Stimulated activated CD8-positive, alpha-beta memory T cell treated with anti-CD3 and anti-CD28 coated beads, Interleukin-15, amount 100 ng/mL, for 48 hours (primary cell): ENCODE data around the gene ATF7.
A peak's percentile ranks its signal among the peaks of the same experiment; 100 is the strongest.

Experiments
- DNase-seq, 2 donors: peaks; one replicate each; pipeline ENCODE4 v3.0.0-alpha.2; 2020; ENCODE audit warnings: low read depth in 2 of 2

Gene ATF7

DNA sequence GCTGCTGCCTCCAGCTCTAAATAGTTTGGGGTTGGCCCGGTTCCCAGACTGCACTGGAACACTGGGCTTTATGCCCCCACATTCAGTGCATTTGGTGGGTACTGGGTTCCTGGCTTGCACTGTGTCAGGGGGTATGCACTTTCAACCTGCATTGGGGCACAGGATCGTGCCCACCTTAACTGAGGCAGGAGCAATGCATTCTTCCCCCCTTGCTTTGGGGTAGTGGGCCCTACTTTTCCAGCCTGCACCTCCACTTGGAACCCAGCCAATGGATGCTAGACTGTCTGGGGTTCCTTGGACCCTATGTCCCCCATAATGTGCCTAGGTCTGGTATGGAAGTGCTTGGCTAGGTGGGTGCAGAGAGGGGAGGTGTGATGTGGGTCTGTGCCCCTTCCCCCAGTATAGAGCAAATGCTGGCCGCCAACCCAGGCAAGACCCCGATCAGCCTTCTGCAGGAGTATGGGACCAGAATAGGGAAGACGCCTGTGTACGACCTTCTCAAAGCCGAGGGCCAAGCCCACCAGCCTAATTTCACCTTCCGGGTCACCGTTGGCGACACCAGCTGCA lies 124.5 kb downstream of the ATF7 start:
- no peak for DNase-seq

DNA sequence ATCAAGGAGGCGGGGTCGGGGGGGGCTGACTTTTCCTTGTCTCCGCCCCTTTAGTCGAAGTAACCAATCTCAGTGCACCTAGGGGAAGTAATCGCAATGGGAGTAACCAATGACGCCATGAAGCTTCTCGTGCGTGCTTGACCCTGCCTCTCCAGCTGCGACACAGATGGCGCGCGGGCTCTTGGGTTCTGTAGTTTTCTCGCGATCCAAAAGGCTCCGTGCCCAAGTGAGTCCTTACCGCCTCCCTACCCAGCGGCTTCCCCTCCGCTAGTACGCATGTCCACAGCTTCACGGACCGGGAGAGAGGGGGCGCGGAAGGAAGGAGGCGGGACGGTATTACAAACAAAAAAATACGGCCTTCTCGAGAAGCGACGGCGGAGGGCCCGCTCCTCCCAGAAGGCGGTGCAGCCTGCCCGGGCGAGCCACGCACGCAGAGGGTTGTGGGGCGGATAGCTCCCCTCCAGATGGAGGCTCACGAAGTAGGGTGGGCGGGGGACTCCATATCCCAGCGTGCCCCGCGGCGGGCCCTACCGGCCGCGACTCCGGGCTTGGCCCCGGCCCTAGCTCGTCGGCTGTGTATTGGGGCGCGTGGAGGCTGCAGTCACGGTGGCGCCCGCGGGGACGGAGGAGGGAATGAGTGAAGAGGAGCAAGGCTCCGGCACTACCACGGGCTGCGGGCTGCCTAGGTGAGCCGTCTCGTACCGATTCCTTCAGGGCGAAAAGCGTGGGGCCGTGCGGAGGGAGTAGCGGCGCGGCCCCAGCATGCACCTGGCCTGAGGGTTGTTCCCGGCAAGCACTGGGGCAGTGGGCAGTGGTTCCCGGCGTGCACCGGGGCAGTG lies 125.2 kb downstream of the ATF7 start, which contains the start of gene TARBP2:
Gene TARBP2, plus strand, starts transcription at position 508 of the 839 bp plus-strand sequence. Its CDS starts 126 bp downstream, at position 634.
- DNase-seq: peak; percentile 94 to 96

DNA sequence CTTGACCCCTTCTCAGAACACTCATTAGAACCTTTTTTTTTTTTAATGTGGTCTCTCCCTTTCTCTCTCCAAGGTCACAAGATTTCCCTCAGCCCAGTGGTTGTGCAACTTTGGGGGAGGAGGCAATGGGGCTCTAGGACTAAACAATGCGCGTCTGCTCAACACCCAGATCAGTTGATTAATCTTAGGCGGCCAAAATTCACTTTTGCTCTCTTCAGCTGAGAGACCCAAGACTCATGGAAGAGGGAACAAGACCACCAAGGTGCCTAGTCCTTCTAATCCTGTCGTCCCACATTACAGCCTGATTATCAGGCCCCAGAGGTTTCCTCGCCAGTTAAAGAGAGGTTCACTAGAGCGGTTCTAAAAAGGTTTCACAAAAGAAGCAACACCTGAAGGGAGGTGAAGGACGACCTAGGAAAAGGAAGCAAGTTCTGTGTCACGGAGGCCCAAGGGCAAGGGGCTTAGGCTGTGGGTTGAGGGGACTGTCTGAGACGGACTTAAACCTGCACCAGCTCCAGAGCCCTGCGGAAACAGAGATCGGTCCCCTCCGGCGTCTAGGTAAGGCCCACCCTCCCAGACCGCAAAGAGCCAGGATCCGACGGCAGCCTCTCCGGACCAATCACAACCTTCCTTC lies 125.9 kb downstream of the ATF7 start:
- DNase-seq: no peak

DNA sequence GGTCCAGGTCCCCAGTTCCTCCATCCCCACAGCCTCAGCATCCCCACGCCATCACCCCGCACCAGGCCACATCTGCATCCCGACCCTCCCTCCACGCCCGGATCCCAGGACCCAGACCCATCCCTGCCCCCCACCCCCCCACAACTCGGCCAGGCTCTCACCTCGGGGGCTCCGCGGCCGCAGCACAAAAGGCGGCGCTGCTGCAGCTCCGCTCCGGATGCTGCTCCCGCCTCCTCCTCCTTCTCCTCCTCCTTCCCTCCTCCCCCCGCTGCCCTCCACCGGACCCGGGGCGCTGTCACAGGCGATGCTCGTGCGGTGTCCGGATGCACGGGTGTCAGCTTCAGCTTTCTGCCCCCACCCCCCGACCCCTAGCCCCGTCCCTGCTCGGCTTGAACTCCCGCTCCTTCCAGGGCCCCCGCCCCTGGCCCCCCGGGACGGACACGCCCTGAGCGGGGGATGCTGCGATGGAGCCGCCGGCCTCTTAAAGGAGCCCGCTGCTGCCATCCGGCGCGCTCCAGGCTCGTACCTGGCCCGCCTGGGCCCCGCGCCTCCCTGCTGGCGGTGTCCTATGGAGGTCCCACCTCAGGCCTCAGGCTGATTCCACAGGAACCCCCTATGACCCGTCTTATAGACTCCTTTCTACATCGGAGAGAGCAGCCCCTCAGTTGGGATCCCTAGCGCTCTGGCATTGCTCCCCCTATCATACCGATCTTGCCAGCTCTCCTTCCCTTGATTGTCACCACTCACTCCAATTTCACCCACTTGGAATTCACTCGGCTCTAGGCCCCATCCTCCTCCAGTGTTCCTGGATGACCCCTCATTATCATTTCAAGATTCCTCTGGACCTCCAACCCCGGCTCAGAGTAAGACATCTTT lies 126.7 kb downstream of the ATF7 start, which contains the start of gene MAP3K12:
Gene MAP3K12, minus strand, starts transcription at position 193 of the 876 bp plus-strand sequence. CDS start 12,067 bp downstream, outside the sequence.
- DNase-seq: peak; percentile 42 to 49

DNA sequence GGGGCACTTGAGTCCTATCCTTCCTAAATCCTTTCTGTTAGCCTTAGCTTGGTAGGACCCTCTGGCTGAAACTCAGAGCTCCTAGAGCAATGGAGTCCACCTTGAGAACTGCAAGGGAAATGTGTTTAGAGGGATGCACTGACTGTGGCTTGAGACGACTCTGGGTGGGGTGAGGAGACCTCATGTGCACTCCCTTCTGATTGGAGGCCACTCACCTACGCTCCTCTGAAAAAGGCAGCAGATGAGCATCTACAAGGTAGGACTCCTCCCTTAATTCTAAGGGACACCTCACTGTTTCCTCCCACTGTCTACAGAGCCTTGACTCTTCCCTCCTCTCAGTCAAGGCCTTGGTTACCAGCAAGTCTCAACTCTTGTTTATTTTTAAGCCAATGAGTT lies 127.9 kb downstream of the ATF7 start:
- no peak for DNase-seq

DNA sequence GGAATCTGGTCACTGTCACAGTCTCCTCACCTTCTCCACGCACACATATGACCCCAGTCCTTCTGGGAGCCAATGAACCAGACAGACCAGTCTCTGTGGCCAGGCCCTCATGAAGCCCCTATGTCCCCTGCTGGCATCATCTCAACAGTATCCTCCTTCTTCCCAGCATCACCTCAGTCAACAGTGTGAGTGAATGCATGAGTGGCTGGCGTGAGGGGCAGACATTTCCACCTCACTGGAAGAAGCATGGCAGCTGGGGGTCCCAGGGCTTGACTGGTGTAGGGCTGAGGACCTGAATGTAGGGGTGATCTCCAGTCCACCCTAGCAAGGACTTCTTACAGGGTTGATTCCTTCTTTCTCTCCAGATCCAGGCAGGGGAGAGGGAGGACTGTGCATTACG lies 128.7 kb downstream of the ATF7 start:
- DNase-seq: no peak

DNA sequence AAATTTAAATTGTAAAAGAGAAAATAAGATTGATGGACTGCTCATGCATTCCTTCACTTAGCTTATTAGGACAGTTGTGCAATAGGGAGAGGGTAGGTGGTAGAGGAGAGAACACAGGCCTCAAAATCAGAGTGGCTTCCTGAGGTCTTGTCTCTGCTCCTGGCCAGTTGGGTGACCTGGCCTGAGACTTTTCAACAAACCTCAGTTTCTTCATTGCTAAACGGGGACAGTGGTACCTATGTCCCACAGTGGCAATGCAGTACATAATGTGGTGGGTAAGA lies 129.5 kb downstream of the ATF7 start:
- no peak for DNase-seq

DNA sequence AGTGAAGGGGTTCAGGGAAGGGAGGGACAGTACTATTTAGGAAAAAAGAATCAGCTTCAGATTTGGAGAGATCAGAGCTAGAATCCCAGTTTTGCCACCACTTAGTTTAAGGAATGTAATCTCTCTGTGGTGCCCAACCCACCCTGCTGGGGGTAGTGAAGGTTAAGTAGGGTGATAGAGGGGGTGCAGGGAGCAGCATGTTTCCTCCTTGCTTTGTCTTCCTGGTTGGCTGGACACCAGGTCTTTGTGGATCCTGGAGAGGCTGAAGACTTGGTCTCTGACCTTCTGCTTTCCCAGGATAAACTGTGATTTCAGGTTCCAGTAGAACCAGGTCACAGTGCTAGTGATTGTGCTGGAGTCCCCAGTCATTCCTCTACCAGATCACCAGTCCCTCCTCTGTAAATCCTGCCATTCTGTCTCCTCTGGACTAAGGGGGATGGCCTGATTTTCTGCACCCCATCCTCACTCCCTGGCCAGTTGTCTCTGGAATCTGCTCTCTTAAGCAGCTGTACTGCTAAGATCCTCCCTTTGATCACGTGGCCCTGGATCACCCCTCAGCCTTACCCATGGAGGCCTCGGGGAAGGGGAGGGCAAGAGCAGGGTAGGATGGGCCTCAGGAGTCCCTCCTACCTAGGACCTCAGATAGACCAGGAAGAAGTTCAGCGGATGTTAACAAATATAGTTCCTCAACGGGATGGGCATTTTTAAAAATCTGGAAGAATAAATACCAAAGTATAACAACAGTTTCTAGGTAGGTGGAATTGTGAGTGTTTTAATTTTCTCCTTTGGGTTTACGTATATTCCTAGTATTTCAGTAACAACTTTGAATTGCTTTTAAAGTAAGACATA lies 130.1 kb downstream of the ATF7 start:
- no peak for DNase-seq

DNA sequence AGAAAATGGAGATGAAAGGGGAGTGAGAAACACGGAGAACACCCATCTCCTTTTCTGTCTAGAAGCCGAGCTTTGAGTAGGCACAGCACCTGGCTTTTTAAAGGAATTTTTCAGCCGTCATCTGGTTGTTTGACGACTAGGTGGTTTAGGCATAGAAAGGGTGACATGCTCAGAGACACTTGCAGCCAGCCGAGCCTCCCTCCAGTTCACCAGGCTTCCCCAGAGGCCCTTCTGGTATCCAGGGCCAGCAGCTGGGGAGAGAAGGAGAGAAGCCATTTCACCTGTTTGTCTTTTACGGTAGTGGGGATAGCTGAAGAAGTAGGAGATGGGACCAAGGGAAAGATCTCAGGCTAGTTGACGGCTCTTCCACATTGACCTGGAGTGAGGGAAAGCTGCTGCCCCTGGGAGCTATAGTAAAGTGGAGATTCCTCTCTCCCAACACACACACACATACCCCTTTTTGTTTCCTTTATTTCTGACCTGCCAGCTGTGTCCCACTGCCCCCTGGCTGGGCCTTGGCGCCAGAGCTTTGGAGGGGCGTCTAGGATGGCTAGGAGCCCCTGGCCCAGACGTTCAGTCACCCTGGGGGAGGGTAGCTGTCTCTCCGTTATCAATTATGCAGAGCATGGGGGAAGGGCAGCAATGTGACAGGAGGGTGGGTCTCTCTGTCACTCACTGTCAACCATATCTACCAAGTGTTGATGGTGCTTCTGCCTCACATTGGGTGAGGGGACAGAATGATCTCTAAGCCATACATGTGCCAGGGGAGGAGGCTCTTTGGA lies 132.4 kb downstream of the ATF7 start:
- no peak for DNase-seq

DNA sequence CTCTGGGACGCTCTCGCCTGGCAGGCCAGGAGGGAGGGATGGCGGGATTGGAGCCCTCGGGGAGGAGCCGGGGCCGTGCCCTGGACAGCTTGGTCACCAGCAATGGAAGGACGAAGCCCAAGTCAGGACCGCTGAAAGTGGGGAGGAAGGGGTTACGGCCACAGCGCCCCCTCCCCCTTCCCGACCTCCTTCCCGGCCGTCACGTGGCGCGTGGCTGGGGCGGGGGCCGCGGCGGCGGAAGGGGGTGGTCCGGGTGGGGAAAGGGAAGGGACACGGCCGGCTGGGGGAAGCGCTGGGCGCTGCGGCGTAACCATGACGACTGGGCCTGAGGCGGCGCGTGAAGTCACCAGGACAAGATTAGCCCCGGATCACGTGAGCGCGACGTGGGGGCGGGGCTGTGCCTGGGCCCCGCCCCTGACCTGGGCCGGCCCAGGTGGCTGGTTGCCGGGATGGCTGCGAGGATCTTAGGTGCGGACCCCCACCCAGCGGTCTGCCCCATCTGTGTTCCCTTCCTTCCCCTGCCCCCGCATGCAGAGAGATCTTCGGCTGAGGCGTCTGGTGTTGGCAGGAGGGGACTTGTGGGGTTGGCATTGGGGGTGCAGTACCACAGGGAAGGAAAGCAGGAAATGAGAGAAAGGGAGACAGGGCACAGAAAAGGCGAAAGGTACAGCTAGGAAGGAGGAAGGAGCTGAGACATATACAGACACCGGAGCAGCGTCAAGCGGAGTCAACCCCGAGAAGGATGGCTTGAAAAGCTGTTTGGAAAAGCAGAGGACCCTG lies 133.2 kb downstream of the ATF7 start:
- DNase-seq: peak; percentile 80

DNA sequence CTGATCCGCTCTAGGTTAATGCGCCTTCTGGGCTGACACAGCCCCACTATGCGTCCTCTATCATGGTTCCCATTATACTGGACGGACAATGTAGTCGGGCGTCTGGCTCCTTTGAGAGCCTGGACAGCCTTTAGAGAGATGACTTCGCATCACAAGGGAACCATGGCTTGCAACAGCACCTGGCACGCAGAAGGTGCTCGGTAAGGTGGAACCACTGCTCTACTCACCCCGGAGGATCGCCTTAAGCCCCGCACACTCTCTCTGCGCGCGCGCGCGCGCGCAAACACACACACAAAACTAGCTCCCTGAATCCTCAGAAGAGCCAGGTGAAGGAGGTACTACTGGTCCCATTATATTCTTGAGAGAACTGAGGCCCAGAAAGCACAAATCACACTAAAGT lies 134.0 kb downstream of the ATF7 start:
- DNase-seq: no peak

DNA sequence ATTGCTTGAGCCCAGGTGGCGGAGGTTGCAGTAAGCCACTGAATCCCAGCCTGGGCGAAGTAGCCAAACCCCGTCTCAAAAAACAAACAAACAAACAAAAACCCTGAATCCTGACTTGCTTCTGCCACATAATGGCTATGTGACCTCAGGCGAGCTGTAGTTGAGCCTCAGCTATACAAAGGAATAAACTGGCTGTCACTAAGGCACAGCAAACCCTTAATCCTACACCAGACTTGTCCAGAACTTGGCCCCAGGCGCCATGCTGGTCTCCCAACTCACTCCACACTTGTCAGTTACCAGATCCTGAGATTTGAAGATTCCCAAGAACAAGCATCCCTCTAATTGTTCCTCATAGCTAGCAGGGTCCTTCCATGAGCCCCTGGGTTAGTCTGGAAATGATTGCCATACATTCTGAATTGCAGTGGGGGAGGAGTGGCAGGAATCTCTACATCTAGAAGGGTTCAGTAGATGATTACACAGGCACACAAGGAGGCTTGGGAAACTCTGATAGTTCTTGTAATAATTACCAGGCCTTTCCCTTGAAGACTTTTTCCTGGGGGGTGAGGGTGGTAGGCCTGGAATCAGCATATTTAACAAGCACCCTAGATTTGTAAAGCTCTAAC lies 136.8 kb downstream of the ATF7 start:
- no peak for DNase-seq

DNA sequence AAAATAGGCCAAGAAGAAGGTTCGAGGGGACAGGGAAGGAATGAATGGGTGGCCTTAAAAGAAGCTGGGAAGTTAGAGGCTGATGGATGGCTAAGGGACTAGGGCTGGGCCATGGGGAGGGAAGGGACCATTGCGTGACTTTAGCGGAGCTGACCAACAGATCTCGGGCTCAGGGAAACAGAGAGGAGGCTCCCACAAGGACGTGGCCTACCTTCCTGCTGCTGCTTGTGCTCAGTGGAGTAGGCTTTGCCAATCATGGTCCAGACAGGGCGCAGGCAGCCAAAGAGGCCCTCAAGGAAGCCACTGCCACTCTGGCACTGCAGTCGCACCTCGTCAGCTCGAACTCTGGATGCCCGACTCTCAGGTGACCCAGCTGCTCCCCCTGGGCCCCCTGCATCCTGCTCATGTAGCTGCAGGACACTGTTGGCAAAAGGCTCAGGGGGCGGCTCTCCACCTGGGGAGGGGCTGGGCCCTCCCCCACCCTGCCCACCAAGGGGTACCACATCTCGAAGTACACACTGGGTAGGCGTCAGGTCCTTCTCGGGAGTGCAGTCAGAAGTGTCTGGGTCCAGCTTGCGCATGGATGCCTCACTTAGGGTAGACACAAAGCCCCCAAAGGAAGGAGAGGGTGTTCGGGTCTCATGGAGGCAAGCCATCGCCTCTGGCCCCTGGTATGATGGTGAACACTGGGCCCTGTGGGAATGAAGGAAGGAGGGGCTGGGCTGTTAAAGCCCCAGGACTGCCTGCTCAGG lies 139.3 kb downstream of the ATF7 start:
- DNase-seq: no peak

DNA sequence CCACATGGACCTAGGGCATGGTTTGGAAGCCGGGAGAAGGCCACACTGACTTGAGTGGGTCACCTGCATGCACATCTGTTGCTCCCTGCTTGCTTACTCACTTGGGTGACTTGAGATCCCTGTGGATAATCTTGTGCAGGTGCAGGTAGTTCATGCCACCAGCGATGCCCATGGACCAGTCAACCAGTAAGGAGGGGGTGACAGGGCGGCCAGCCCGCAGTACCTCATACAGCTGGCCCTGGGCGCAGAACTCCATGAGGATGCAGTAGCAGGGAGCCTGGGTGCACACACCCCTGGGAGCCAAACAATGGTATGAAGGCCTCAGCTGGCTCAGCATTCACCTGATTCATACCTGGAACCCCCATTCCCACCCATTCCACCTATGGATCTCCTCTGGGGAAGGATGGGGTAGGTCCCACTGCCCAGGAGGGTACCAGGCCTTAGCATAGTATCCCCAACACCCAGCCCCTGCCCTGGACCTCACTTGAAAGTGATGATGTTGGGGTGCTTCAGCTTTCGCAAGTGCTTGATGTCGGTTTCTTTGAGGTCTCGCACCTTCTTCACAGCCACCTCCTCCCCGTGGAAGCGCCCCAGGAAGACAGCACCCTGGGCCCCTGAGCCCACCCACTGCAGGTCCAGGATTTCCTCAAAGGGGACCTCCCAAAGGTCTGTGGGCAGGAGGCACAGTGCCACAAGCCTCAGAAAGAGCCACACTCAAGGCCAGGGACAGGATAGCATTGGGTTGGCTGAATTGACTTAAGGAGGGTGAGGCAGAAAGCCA lies 140.0 kb downstream of the ATF7 start:
- no peak for DNase-seq

DNA sequence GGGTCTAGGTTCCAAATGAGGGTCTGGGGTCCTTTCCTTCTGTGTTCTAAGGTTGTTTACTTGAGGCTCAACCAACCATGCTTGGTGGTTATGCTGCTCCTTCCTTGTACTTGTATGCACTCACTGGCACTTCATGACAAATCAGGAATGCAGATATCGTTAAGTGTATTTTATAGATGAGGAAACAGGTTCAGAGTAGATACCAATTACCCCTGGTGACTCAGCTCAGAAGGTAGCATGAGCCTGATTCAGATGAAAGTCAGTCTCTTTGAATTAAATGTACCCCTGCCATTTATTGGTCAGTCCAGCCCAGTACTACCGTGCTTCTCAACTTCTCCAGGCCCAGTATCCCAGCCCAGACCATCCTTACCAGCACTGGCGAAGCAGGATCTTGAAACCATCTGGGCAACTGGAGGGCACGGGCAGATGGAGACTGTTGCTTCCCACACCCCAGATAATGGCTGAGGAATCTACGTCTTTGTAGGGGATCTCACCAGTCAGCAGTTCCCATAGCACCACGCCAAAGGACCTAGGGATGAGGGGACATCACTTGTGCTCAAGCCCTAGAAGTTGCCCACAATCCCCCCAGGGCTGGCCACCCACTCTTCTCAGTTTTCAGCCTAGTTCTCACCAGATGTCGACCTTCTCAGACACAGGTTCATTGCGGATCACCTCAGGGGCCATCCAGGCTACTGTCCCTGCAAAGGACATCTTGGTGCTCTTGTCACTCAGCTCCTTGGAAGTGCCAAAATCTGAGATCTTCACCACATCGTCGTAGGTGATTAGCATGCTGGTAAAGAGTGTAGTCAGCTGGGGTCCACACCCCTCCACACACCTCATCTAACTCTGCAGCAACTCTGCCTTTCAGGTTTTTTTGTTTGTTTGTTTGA lies 141.3 kb downstream of the ATF7 start:
- DNase-seq: no peak

DNA sequence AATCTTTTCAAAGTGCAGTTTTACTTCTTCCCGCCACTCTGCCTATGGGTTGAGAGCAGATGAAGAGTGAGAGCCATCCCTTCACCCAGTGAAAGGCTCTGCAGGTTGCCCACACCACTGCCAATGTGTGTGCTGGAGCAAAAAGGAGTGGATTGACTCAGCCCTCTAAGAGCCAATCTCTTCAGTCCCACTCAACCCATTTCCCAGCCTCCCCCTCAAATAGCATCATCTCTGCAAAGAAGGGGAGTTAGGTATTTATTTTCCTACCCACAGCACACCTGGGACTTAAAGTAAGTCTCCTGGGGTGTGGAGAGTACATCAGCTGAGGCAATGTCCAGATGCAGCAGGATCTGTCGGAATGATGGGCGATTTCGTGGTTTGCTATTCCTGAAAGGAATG lies 142.2 kb downstream of the ATF7 start:
- no peak for DNase-seq
